Measurements from ENCODE around the gene OIT3. TPM values are rescaled to one million over a fixed set of nuclear protein-coding genes. Genes with fewer than 3 reads are reported as not detected.

OIT3 gene
- total and polyA plus RNA-seq, 2 of the 8 experiments (the other 6 are each of a cell fraction or from before 2014, with no cell fraction given): not detected

DNA sequence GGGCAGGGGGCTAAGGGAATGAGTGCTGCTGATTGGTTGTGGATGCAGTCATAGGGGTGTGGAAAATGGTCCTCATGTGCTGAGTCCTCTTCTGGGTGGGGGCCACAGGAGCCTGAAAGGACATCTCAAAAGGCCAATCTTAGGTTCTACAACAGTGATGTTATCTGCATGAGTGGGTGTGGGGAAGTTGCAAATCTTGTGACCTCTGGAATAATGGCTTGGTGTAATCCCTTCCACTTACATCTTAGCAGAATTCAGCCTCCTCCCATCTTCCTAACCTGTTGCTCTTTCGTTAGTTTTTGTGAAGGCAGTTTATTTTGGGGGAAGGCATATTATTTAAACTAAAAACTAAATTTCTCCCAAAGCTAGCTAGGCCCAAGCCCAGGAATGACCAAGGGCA is 42.0 kb upstream of the OIT3 start (continued):
- TF ChIP-seq ATF2 (IDR thresholded peaks at IDR 0.05; ENCODE audit: low read length): no peak
- no peak for TF ChIP-seq HDAC2 (IDR thresholded peaks at IDR 0.05; ENCODE audit: borderline replicate concordance in 1 of 2, low read depth in 2 of 2, low read length in 2 of 2)
- no peak for TF ChIP-seq TCF12 (IDR thresholded peaks at IDR 0.05; ENCODE audit: low read depth, low read length)

All from H1 (cell line).